Transverse colon (tissue), 4 donors: ENCODE data around the gene LIN52. TPM values are rescaled to one million over a fixed set of nuclear protein-coding genes. Genes with fewer than 3 reads are reported as not detected.

Experiments used
- DNase-seq: peaks from one replicate; pipeline ENCODE4 v3.0.0-alpha.2; 2019
- H3K27ac ChIP-seq, 4 donors: fragments of 200-600 bp; sonication (generic); 2 replicates each; pipeline ENCODE4 v1.5.1; 2016 to 2018; ENCODE audit warnings: inconsistent platforms in 4 of 4
- H3K27me3 ChIP-seq: fragments of 200-600 bp; sonication (generic); 2 replicates; pipeline ENCODE4 v1.5.1; 2017; ENCODE audit warnings: inconsistent platforms
- H3K36me3 ChIP-seq, 4 donors: fragments of 200-600 bp; sonication (generic); 2 replicates each; pipeline ENCODE4 v1.5.1; 2017 to 2019; ENCODE audit warnings: inconsistent platforms in 4 of 4
- H3K4me1 ChIP-seq, 4 donors: fragments of 200-600 bp; sonication (generic); 2 replicates each; pipeline ENCODE4 v1.5.1; 2017 to 2020; ENCODE audit warnings: inconsistent platforms in 4 of 4
- H3K4me3 ChIP-seq, 4 donors: fragments of 200-600 bp; sonication (generic); 1 replicate in 1 of 4; 2 replicates in 3 of 4; pipeline versions ENCODE4 v1.5.1 to v1.6.1; 2017 to 2019; ENCODE audit warnings: inconsistent platforms in 4 of 4
- H3K9me3 ChIP-seq, 2 donors: fragments of 200-600 bp; sonication (generic); 2 replicates each; pipeline ENCODE4 v1.5.1; 2017 to 2019; ENCODE audit warnings: inconsistent platforms in 2 of 2
- EP300 ChIP-seq: sonication (generic); formaldehyde crosslinking; IDR thresholded peaks from one replicate; pipeline ENCODE4 v1.6.1; 2017; ENCODE audit warnings: antibody characterized with exemption, low read depth
- POLR2A ChIP-seq: fragments of 450-650 bp; IDR thresholded peaks from one replicate; pipeline ENCODE4 v1.6.1; 2016; ENCODE audit warnings: antibody characterized with exemption, mild to moderate bottlenecking, moderate library complexity
- POLR2AphosphoS5 ChIP-seq, 3 donors: sonication (generic); formaldehyde crosslinking; IDR thresholded peaks; one replicate each; pipeline ENCODE4 v1.6.1; 2016; ENCODE audit warnings: antibody characterized with exemption in 3 of 3
- WGBS, 2 donors: methylation state at CpG; one replicate each; pipeline ENCODE4 v1.1.5; 2018; ENCODE audit warnings: low coverage in 1 of 2; 5-methylcytosine and 5-hydroxymethylcytosine counted together
- in situ Hi-C, 4 donors: fragments of 200-750 bp; cut with MboI; loops; one replicate each; pipeline versions ENCODE4 v1.15.0 to v1.15.1; 2017; ENCODE audit warnings: low sequenced_read_pairs in 3 of 4, low pct_ligation_motif_present in 1 of 4, low pct_unique_long_range_greater_than_20kb in 1 of 4
- intact Hi-C: fragments of 100-400 bp; cut with DNase I; formaldehyde crosslinking; loops from one replicate; pipeline ENCODE4 v1.15.1; 2023; ENCODE audit warnings: low total_unique reads
- total RNA-seq, 4 donors: library from RNA; depleted of rRNA; stranded (reverse); fragments of >200 nt; gene quantifications; one replicate each; pipeline ENCODE4 v1.1.0, GENCODE V29; 2016
- TF ChIP-seq, protein P1 (sequence below), 5 experiments: fragments of 200-600 bp in 3 of 5; fragments of 450-650 bp in 2 of 5; sonication (generic) in 3 of 5; IDR thresholded peaks; 1 replicate in 2 of 5; 2 replicates in 3 of 5; pipeline ENCODE4 v1.5.1; 2016 to 2017; ENCODE audit warnings: antibody characterized with exemption in 5 of 5, inconsistent platforms in 3 of 5, mild to moderate bottlenecking in 2 of 5, moderate library complexity in 1 of 5

LIN52 gene
- total RNA-seq, 4 donors from 2014 or later, result 1.1 to 5.4 (median 4.6) TPM

DNA sequence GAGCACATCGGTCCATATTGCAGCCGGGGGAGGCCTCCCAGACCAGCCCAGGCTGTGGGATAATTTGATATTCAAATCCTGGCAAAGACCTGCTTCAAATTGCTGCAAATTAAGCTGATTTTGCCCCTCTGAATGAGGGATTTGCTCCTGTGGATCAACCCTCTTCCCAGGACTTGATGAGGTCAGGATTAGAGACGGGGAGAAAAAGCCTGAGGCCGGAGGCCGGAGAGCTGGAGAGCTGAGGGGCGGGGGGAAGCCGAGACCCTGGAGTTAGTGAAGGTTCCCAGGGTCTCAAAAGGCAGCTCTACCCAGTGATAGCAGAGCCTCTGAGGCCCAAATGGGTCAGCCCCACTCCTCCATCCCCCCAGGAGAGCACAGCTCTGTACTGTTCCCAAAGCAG, 137.0 kb downstream of the LIN52 start:
- Histone ChIP-seq H3K4me3 (no peak overlapping the region), H3K9me3 (no peaks in the 10 kb centered on the region), H3K4me1 (peaks cover 0 to 7% (median 4%) of the 10 kb centered on the region in 4 donors), H3K27ac (no peak overlapping the region), H3K36me3 (no peaks in the 10 kb centered on the region), H3K27me3 (peaks cover 55% of the 10 kb centered on the region)
- 90% methylated on average over 7 of the region's 7 CpGs; no CpG with 5 or more reads in 1 of the 2 donors for WGBS, 2 donors
- TF ChIP-seq, protein P1, sequence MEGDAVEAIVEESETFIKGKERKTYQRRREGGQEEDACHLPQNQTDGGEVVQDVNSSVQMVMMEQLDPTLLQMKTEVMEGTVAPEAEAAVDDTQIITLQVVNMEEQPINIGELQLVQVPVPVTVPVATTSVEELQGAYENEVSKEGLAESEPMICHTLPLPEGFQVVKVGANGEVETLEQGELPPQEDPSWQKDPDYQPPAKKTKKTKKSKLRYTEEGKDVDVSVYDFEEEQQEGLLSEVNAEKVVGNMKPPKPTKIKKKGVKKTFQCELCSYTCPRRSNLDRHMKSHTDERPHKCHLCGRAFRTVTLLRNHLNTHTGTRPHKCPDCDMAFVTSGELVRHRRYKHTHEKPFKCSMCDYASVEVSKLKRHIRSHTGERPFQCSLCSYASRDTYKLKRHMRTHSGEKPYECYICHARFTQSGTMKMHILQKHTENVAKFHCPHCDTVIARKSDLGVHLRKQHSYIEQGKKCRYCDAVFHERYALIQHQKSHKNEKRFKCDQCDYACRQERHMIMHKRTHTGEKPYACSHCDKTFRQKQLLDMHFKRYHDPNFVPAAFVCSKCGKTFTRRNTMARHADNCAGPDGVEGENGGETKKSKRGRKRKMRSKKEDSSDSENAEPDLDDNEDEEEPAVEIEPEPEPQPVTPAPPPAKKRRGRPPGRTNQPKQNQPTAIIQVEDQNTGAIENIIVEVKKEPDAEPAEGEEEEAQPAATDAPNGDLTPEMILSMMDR (IDR thresholded peaks at IDR 0.05), result no peak
- no peak for DNase-seq
- intact Hi-C loops, result no loop called here
- in situ Hi-C loops, result no loop called here

DNA sequence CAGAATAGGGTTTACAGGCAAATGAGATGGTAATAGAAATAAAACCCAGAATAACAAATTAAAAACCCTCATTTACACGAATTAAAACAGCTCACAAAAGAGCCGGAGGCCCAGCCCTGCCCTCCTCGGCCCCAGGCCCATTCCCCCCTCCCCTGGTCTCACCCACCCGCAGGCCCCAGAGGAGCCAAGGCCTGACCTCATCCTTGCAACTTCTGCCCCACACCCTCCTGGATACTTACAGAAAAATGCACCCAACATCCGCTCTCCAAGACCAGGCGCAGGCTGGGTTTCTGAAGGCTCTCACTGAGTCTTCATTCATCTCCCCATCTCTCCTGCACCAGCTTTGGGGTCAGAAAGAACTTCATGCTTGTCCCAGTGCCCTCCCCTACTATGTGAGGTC, 138.3 kb downstream of the LIN52 start:
- Histone ChIP-seq H3K27me3 (peaks cover 47% of the 10 kb centered on the region), H3K4me1 (no peaks in the 10 kb centered on the region), H3K36me3 (no peaks in the 10 kb centered on the region), H3K27ac (no peak overlapping the region), H3K4me3 (no peak overlapping the region), H3K9me3 (no peaks in the 10 kb centered on the region)
- intact Hi-C loops (no loop called here), in situ Hi-C loops (no loop called here)
- TF ChIP-seq, protein P1 (IDR thresholded peaks at IDR 0.05), result no peak
- TF ChIP-seq POLR2A (no peak), EP300 (no peak), POLR2AphosphoS5 (IDR thresholded peaks at IDR 0.05) (no peak)
- no peak for DNase-seq
- 60 to 82% methylated on average over 2 to 6 of the region's 6 CpGs for WGBS, 2 donors

DNA sequence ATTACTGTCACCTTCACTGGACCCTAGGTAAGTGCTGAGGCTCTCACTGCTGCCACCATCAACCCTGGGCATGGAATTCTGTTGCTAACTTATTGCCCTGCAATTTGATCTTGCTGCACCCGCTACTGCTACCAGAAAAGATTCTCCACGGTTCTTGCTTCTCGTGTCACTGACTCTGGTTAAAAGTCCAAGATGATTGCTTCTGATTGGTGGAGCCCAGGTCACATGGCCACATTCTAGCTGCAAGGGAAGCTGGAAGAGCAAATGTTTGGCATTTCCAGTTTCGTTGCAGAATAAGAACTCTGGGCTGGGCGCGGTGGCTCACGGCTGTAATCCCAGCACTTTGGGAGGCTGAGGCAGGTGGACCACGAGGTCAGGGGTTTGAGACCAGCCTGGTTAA, 147.0 kb downstream of the LIN52 start:
- no peaks in the 10 kb centered on the region for H3K36me3 ChIP-seq
- peaks cover 0 to 4% of the 10 kb centered on the region in 2 donors for H3K9me3 ChIP-seq
- no peak overlapping the region for H3K4me3 ChIP-seq
- in situ Hi-C loops (no loop called here), intact Hi-C loops (no loop called here)
- no peaks in the 10 kb centered on the region for H3K4me1 ChIP-seq
- peaks cover 46% of the 10 kb centered on the region for H3K27me3 ChIP-seq
- TF ChIP-seq POLR2AphosphoS5 (IDR thresholded peaks at IDR 0.05), result no peak
- TF ChIP-seq EP300, result no peak
- TF ChIP-seq, protein P1 (IDR thresholded peaks at IDR 0.05), result no peak
- TF ChIP-seq POLR2A, result no peak
- no peak overlapping the region for H3K27ac ChIP-seq
- no peak for DNase-seq
- 75 to 82% methylated on average over 7 to 8 of the region's 8 CpGs for WGBS, 2 donors

DNA sequence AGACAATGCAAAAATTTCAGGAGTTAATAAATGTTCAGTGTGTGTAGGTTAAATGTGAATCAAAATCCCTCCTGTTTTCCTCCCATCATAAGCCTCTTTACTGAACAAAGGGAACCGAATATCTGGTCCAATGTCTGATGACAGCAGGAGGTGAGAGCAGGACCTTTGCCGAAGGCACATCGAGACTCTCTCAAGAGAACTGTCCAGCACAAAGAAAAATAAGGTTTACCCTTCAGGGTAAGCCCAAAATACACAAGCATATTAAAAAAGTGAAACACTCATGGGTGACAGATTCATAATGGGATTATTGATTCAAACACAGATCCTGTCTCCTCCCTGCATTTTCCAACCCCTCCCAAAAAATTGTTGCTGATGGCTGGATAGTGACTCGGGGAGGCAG, 150.3 kb downstream of the LIN52 start:
- no peak for DNase-seq
- 59 to 79% methylated on average over 4 of the region's 4 CpGs for WGBS, 2 donors
- TF ChIP-seq EP300 (no peak), POLR2AphosphoS5 (IDR thresholded peaks at IDR 0.05) (no peak)
- intact Hi-C loops, result no loop called here
- peaks cover 2 to 5% (median 2%) of the 10 kb centered on the region in 4 donors for H3K4me1 ChIP-seq
- peaks cover 55% of the 10 kb centered on the region for H3K27me3 ChIP-seq
- no peak overlapping the region for H3K27ac ChIP-seq
- no peaks in the 10 kb centered on the region for H3K36me3 ChIP-seq
- H3K4me3 ChIP-seq, result no peak overlapping the region
- in situ Hi-C loops, result no loop called here
- H3K9me3 ChIP-seq, result peaks cover 0 to 4% of the 10 kb centered on the region in 2 donors

DNA sequence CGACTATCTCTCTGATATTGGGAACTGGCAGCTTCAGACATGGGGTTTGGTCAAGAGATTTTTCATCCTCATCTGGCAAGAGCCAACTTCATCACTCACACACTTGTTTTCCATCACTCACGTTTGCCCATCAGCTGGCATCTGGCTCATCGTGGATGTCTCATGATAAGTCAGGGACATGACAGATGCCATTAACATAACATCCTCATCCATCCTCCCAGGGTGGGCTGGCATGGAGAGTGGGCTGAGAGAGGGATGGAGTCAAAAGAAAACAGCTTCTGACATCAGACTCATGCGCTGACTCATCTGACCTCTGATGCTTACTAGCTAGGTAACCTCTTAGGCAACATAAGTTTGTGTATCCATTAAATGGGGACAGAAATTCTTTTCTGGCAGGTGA, 152.7 kb downstream of the LIN52 start:
- no peak overlapping the region for H3K4me3 ChIP-seq
- no peaks in the 10 kb centered on the region for H3K9me3 ChIP-seq
- WGBS, 2 donors, result 73% methylated on average over 4 of the region's 4 CpGs; no CpG with 5 or more reads in 1 of the 2 donors
- TF ChIP-seq POLR2A, result no peak
- no peak for TF ChIP-seq POLR2AphosphoS5 (IDR thresholded peaks at IDR 0.05)
- TF ChIP-seq EP300, result no peak
- TF ChIP-seq, protein P1 (IDR thresholded peaks at IDR 0.05), result no peak
- H3K36me3 ChIP-seq, result no peaks in the 10 kb centered on the region
- no peak for DNase-seq
- H3K27me3 ChIP-seq, result peaks cover 70% of the 10 kb centered on the region
- intact Hi-C loops, result no loop called here
- in situ Hi-C loops, result no loop called here
- peaks cover 14 to 27% (median 20%) of the 10 kb centered on the region in 4 donors for H3K4me1 ChIP-seq
- no peak overlapping the region for H3K27ac ChIP-seq
